Endothelial cell of umbilical vein (primary cell): ENCODE data around the gene NUDT21. TPM values are rescaled to one million over a fixed set of nuclear protein-coding genes. Genes with fewer than 3 reads are reported as not detected.

Experiments
- BruUV-seq: library from RNA; stranded (reverse); fragments of 400-500 nt; replicated peaks from 2 replicates; lab custom pipeline; 2021; lab: Mats Ljungman, UMichigan
- CTCF ChIA-PET: fragments of 300-600, 350-600 bp; sonication (Branson Sonifier 250); formaldehyde crosslinking; loops from one replicate; lab custom pipeline; 2021; ENCODE audit warnings: antibody characterized with exemption, inconsistent platforms; lab: Charles Lee
- POLR2A ChIA-PET: fragments of 300-600, 350-600 bp; sonication (Branson Sonifier 250); formaldehyde crosslinking; loops from one replicate; lab custom pipeline; 2021; ENCODE audit warnings: antibody characterized with exemption, inconsistent platforms; lab: Charles Lee
- DNase-seq: peaks from one replicate; pipeline ENCODE4 v3.0.0-alpha.2; 2011; ENCODE audit warnings: low read depth, low spot score
- FAIRE-seq: peaks from 2 replicates; lab custom pipeline; 2011; peaks lifted over from hg19 to GRCh38; lab: Jason Lieb, UNC
- H2AFZ ChIP-seq: 2 replicates; pipeline ENCODE4 v1.6.0; 2012; ENCODE audit warnings: low read depth, low read length, control low read depth, inconsistent platforms
- H3K27ac ChIP-seq: 2 replicates; pipeline ENCODE4 v1.5.1; 2011; ENCODE audit warnings: low read depth, mild to moderate bottlenecking, control low read depth, low read length, moderate library complexity; ENCODE audit not compliant: insufficient read depth
- H3K27me3 ChIP-seq, 2 experiments: 2 replicates each; pipeline versions ENCODE4 v1.6.0 to v1.6.1; 2011; ENCODE audit warnings: low read length in 2 of 2, mixed read lengths in 1 of 2; ENCODE audit not compliant: control insufficient read depth in 2 of 2, insufficient read depth in 2 of 2
- H3K36me3 ChIP-seq, 2 experiments: 2 replicates in 1 of 2; 3 replicates in 1 of 2; pipeline ENCODE4 v1.5.1; 2011; ENCODE audit warnings: low read length in 2 of 2, mild to moderate bottlenecking in 1 of 2, moderate library complexity in 1 of 2; ENCODE audit not compliant: control insufficient read depth in 2 of 2, insufficient read depth in 2 of 2; ENCODE audit errors: extremely low read depth in 1 of 2
- H3K4me1 ChIP-seq: 3 replicates; pipeline ENCODE4 v1.5.1; 2011; ENCODE audit warnings: mild to moderate bottlenecking, low read length; ENCODE audit not compliant: control insufficient read depth, insufficient read depth; ENCODE audit errors: extremely low read depth
- H3K4me2 ChIP-seq: 2 replicates; pipeline ENCODE4 v1.6.1; 2011; ENCODE audit warnings: low read length, control low read depth, mixed read lengths; ENCODE audit not compliant: insufficient read depth
- H3K4me3 ChIP-seq, 3 experiments: fragments of 200-600 bp in 1 of 3; sonication (generic), shearing (Covaris generic) in 1 of 3; replicated peaks in 1 of 3; 2 replicates each; pipeline ENCODE4 v1.5.1; 2011 to 2016; ENCODE audit warnings: control low read depth in 3 of 3, low read length in 3 of 3, mild to moderate bottlenecking in 2 of 3, inconsistent platforms in 1 of 3, low read depth in 1 of 3, moderate library complexity in 1 of 3; ENCODE audit not compliant: insufficient read depth in 1 of 3
- H3K79me2 ChIP-seq: 2 replicates; pipeline ENCODE4 v1.6.0; 2012; ENCODE audit warnings: low read length, inconsistent platforms; ENCODE audit not compliant: control insufficient read depth, insufficient read depth
- H3K9ac ChIP-seq: replicated peaks from 2 replicates; pipeline ENCODE3; 2011; ENCODE audit warnings: low read length, control low read depth; ENCODE audit not compliant: insufficient read depth; ENCODE audit errors: extremely low read depth
- H3K9me1 ChIP-seq: replicated peaks from 3 replicates; pipeline ENCODE4 v1.6.0; 2011; ENCODE audit warnings: mild to moderate bottlenecking, low read length; ENCODE audit not compliant: control insufficient read depth, insufficient read depth; ENCODE audit errors: extremely low read depth
- H3K9me3 ChIP-seq: replicated peaks from 2 replicates; pipeline ENCODE4 v1.5.1; 2012; ENCODE audit warnings: low read length, inconsistent platforms; ENCODE audit not compliant: control insufficient read depth, insufficient read depth
- H4K20me1 ChIP-seq: replicated peaks from 2 replicates; pipeline ENCODE3; 2011; ENCODE audit warnings: mild to moderate bottlenecking, low read length; ENCODE audit not compliant: control insufficient read depth, insufficient read depth; ENCODE audit errors: extremely low read depth
- FOS ChIP-seq: IDR thresholded peaks from 2 replicates; pipeline ENCODE4 v1.6.1; 2011; ENCODE audit warnings: mild to moderate bottlenecking, low read length, moderate library complexity, borderline replicate concordance; ENCODE audit not compliant: insufficient read depth
- GATA2 ChIP-seq: IDR thresholded peaks from 2 replicates; pipeline ENCODE4 v1.7.0; 2011; ENCODE audit warnings: low read depth, mild to moderate bottlenecking, moderate library complexity, mixed read lengths, low read length; ENCODE audit not compliant: insufficient read length, insufficient read depth
- JUN ChIP-seq: IDR thresholded peaks from 2 replicates; pipeline ENCODE4 v1.6.1; 2011; ENCODE audit warnings: borderline replicate concordance, low read depth; ENCODE audit not compliant: insufficient read length, insufficient read depth
- MAX ChIP-seq: IDR thresholded peaks from 2 replicates; pipeline ENCODE4 v1.6.1; 2011; ENCODE audit not compliant: insufficient read depth, insufficient read length
- MYC ChIP-seq: IDR thresholded peaks from one replicate; pipeline ENCODE4 v1.6.1; 2011; ENCODE audit warnings: mild to moderate bottlenecking, low read depth, low read length
- POLR2AphosphoS5 ChIP-seq: IDR thresholded peaks from 2 replicates; pipeline ENCODE4 v1.6.1; 2012; ENCODE audit warnings: low read depth, mild to moderate bottlenecking, control low read depth, low read length, moderate library complexity; ENCODE audit not compliant: insufficient read depth
- dilution Hi-C: fragments of 300-500 bp; cut with MboI; formaldehyde crosslinking; loops from one replicate; pipeline ENCODE4 v1.15.0; 2019; ENCODE audit warnings: low sequenced_read_pairs; ENCODE audit not compliant: extremely low pct_ligation_motif_present
- intact Hi-C: fragments of 100-400 bp; cut with micrococcal nuclease; formaldehyde crosslinking; loops from one replicate; pipeline ENCODE4 v1.10.0; 2022
- polyA plus RNA-seq, 4 experiments: library from polyadenylated mRNA; depleted of rRNA in 3 of 4; stranded (reverse) in 3 of 4; unstranded in 1 of 4; fragments of >200 nt; gene quantifications; 2 replicates each; pipeline versions ENCODE4 v1.2.1 to v1.2.3, GENCODE V29; 2011 to 2012; ENCODE audit warnings: missing spikeins in 1 of 4
- total RNA-seq: library from RNA; stranded (reverse); gene quantifications from 2 replicates; pipeline ENCODE4 v1.2.3, GENCODE V29; 2021

NUDT21 gene
- total and polyA plus RNA-seq, 2 donors (not counting 3 experiments of a cell fraction or from before 2014, with no cell fraction given) = 56.4 to 158 TPM

- Histone ChIP-seq H3K79me2 (no peaks in the 10 kb centered on the region), H3K4me1 (no peaks in the 10 kb centered on the region), H3K9ac (no peak overlapping the region), H2AFZ (no peak overlapping the region), H3K4me3 (no peak overlapping the region), H3K27ac (no peak overlapping the region), H3K4me2 (no peak overlapping the region), H3K27me3 (no peaks in the 10 kb centered on the region), H4K20me1 (no peaks in the 10 kb centered on the region), H3K9me1 (peaks cover 2% of the 10 kb centered on the region), H3K36me3 (peaks cover 25 to 45% of the 10 kb centered on the region in 2 experiments), H3K9me3 (no peaks in the 10 kb centered on the region)
- dilution Hi-C loops = no loop called here
- BruUV-seq = no TSS peak
- ChIA-PET POLR2A (no interaction called here), CTCF (no interaction called here)
- intact Hi-C loops = loop anchor here (10.0 kb wide), 1 partner anchor 235 kb away; no protein-coding TSS in a partner anchor
- no peak for DNase-seq
- no peak for TF ChIP-seq GATA2
- no peak for TF ChIP-seq MAX
- no peak for TF ChIP-seq JUN
- TF ChIP-seq MYC = no peak
- no peak for TF ChIP-seq POLR2AphosphoS5
- TF ChIP-seq FOS = no peak
- no peak for FAIRE-seq
These were observed 19.1 kb upstream of the NUDT21 start for GRCh38 chr16:56470232-56470631.

- no TSS peak for BruUV-seq
- Histone ChIP-seq H4K20me1 (no peaks in the 10 kb centered on the region), H3K9me1 (peaks cover 2% of the 10 kb centered on the region), H3K9ac (no peak overlapping the region), H3K9me3 (no peaks in the 10 kb centered on the region), H3K27ac (no peak overlapping the region), H3K36me3 (peaks cover 23 to 40% of the 10 kb centered on the region in 2 experiments), H3K79me2 (no peaks in the 10 kb centered on the region), H3K4me3 (no peak overlapping the region), H3K4me2 (no peak overlapping the region), H3K4me1 (no peaks in the 10 kb centered on the region), H2AFZ (no peak overlapping the region), H3K27me3 (no peaks in the 10 kb centered on the region)
- POLR2A ChIA-PET = no interaction called here
- dilution Hi-C loops (no loop called here), intact Hi-C loops (loop anchor here (10.0 kb wide), 1 partner anchor 235 kb away; no protein-coding TSS in a partner anchor)
- FAIRE-seq (no peak), DNase-seq (no peak)
- CTCF ChIA-PET = no interaction called here
- TF ChIP-seq MAX = no peak
These were observed 18.6 kb upstream of the NUDT21 start for GRCh38 chr16:56469748-56470147.
